ENCODE data around the gene DPEP2. TPM values are rescaled to one million over a fixed set of nuclear protein-coding genes. Genes with fewer than 3 reads are reported as not detected.
"Not testable (repeated sequence)": the region's sequence is repeated elsewhere in the genome, so short reads cannot be mapped to it uniquely, and the experiment has no call there.

DPEP2 gene
- total RNA-seq, 1 donor from 2014 or later = not detected

- DNase-seq (ENCODE audit: low read depth) = no peak
- TF ChIP-seq, protein P1, sequence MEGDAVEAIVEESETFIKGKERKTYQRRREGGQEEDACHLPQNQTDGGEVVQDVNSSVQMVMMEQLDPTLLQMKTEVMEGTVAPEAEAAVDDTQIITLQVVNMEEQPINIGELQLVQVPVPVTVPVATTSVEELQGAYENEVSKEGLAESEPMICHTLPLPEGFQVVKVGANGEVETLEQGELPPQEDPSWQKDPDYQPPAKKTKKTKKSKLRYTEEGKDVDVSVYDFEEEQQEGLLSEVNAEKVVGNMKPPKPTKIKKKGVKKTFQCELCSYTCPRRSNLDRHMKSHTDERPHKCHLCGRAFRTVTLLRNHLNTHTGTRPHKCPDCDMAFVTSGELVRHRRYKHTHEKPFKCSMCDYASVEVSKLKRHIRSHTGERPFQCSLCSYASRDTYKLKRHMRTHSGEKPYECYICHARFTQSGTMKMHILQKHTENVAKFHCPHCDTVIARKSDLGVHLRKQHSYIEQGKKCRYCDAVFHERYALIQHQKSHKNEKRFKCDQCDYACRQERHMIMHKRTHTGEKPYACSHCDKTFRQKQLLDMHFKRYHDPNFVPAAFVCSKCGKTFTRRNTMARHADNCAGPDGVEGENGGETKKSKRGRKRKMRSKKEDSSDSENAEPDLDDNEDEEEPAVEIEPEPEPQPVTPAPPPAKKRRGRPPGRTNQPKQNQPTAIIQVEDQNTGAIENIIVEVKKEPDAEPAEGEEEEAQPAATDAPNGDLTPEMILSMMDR (IDR thresholded peaks at IDR 0.05; ENCODE audit: insufficient read depth, low read length, poor library complexity, severe bottlenecking) = no peak
- Histone ChIP-seq H3K27me3 (ENCODE audit: control insufficient read depth, insufficient read depth, low read length) (no peaks in the 10 kb centered on the region), H3K4me3 (ENCODE audit: low read depth, low read length) (no peak overlapping the region), H3K36me3 (ENCODE audit: control insufficient read depth, insufficient read depth, low read length) (peaks cover 1% of the 10 kb centered on the region)
These were observed 57.6 kb downstream of the DPEP2 start for GRCh38 chr16:67941469-67942199.

GRCh38 chr16:67940446-67941089 is 58.7 kb downstream of the DPEP2 start:
- Histone ChIP-seq H3K27me3 (ENCODE audit: control insufficient read depth, insufficient read depth, low read length) (no peaks in the 10 kb centered on the region), H3K36me3 (ENCODE audit: control insufficient read depth, insufficient read depth, low read length) (no peaks in the 10 kb centered on the region), H3K4me3 (ENCODE audit: low read depth, low read length) (no peak overlapping the region)
- TF ChIP-seq, protein P1 (IDR thresholded peaks at IDR 0.05; ENCODE audit: insufficient read depth, low read length, poor library complexity, severe bottlenecking) = no peak
- no peak for DNase-seq (ENCODE audit: low read depth)

DNA sequence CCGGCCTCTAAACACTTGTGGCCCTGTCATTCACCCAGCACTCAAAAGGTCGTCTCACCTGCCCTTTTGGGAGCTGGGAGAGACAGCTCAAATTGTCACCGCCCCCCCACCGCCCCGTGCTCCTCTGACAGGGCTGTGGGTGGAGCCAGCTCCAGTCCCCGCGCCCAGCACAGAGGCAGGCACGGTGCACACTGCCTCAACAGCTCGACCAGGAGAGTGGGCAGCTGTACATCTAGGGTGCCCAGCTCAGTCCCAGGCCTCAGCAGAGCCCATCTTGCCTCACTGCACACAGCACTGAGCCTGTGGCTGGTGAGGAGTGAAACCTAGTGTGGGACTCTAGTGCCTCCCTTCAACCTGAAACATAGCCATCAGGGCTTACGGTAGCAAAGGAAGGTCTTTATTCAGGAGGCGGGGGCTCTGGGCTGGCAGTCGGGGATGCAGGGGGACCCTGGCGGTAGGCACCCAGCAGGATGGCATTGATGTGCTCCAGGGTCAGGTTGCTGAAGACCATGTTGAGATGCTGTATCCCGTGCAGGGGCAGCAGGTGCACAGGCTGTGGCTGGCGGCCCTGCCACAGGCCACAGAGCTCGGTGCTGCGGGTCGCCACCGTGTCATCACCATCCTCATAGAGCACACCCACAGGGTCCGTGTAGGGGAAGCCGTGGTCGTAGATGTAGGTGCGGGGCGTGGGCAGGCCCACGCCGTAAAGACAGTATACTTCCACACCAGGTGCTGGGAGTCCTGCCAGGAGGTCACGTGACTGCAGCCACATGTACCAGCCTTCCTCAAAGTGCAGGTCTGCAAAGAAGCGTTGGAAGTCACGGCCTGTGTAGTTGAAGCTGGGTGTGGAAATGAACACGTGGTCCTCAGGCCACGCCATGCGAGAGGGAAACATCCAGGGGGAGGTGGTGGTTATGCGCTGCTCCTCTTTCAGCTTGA is 59.5 kb downstream of the DPEP2 start:
- TF ChIP-seq, protein P1 (IDR thresholded peaks at IDR 0.05; ENCODE audit: insufficient read depth, low read length, poor library complexity, severe bottlenecking) = no peak
- Histone ChIP-seq H3K4me3 (ENCODE audit: low read depth, low read length) (no peak overlapping the region), H3K27me3 (ENCODE audit: control insufficient read depth, insufficient read depth, low read length) (no peaks in the 10 kb centered on the region), H3K36me3 (ENCODE audit: control insufficient read depth, insufficient read depth, low read length) (no peaks in the 10 kb centered on the region)
- no peak for DNase-seq (ENCODE audit: low read depth)

- H3K36me3 ChIP-seq (ENCODE audit: control insufficient read depth, insufficient read depth, low read length); H3K4me3 ChIP-seq (ENCODE audit: low read depth, low read length); DNase-seq (ENCODE audit: low read depth); H3K27me3 ChIP-seq (ENCODE audit: control insufficient read depth, insufficient read depth, low read length): not testable (repeated sequence)
These were observed 61.6 kb downstream of the DPEP2 start for GRCh38 chr16:67937713-67938112.

Other genes starting within 250 kb of the DPEP2 start
- 11.0 and 12.5 TPM in 2 replicates for gene RANBP10, start 192.9 kb downstream of the DPEP2 start, total RNA-seq
- gene TSNAXIP1, start 192.6 kb downstream of the DPEP2 start, total RNA-seq = 0.62 and 0.63 TPM in 2 replicates
- 38.3 and 44.0 TPM in 2 replicates for gene THAP11, start 157.2 kb downstream of the DPEP2 start, total RNA-seq
- 156 and 287 TPM in 2 replicates for gene NUTF2, start 152.6 kb downstream of the DPEP2 start, total RNA-seq
- gene CENPT, start 151.8 kb downstream of the DPEP2 start, total RNA-seq = 30.3 and 45.5 TPM in 2 replicates
- gene EDC4, start 126.4 kb downstream of the DPEP2 start, total RNA-seq = 48.4 and 60.5 TPM in 2 replicates
- gene NRN1L, start 114.6 kb downstream of the DPEP2 start, total RNA-seq = 1.1 and 2.9 TPM in 2 replicates
- 20.9 and 21.6 TPM in 2 replicates for gene PSKH1, start 106.2 kb downstream of the DPEP2 start, total RNA-seq
- gene CTRL, start 67.6 kb downstream of the DPEP2 start, total RNA-seq = 5.5 TPM in 1 of 2 replicates, not detected in the other
- 33.9 and 36.6 TPM in 2 replicates for gene PSMB10, start 62.6 kb downstream of the DPEP2 start, total RNA-seq
- 3.7 and 5.5 TPM in 2 replicates for gene LCAT, start 55.4 kb downstream of the DPEP2 start, total RNA-seq
- 35.4 and 36.6 TPM in 2 replicates for gene SLC12A4, start 30.8 kb downstream of the DPEP2 start, total RNA-seq
- gene DPEP3, start 19.0 kb downstream of the DPEP2 start, total RNA-seq = not detected in 2 replicates
- not detected in 2 replicates for gene DPEP2NB, start 16.4 kb upstream of the DPEP2 start, total RNA-seq
- gene DDX28, start 23.7 kb upstream of the DPEP2 start, total RNA-seq = 10.6 and 11.4 TPM in 2 replicates
- gene DUS2, start 23.8 kb upstream of the DPEP2 start, total RNA-seq = 14.8 and 24.8 TPM in 2 replicates
- 15.2 and 21.7 TPM in 2 replicates for gene NFATC3, start 85.9 kb upstream of the DPEP2 start, total RNA-seq
- gene ESRP2, start 236.6 kb upstream of the DPEP2 start, total RNA-seq = 26.9 and 42.0 TPM in 2 replicates
- 27.2 and 29.6 TPM in 2 replicates for gene PLA2G15, start 245.9 kb upstream of the DPEP2 start, total RNA-seq

Data from kidney epithelial cell (primary cell).